H1 (cell line): ENCODE data around the gene ZBTB7B. TPM values are rescaled to one million over a fixed set of nuclear protein-coding genes. Genes with fewer than 3 reads are reported as not detected.

Experiments
- BCL11A ChIP-seq, 2 experiments: IDR thresholded peaks; one replicate each; pipeline ENCODE4 v1.6.1; 2011; ENCODE audit warnings: low read depth in 2 of 2, low read length in 2 of 2, mild to moderate bottlenecking in 2 of 2
- CHD7 ChIP-seq: fragments of 300-600 bp; sonication (generic); IDR thresholded peaks from 2 replicates; pipeline ENCODE4 v1.7.1; 2012; ENCODE audit warnings: low read length, moderate library complexity, mild to moderate bottlenecking, inconsistent platforms; ENCODE audit not compliant: insufficient replicate concordance
- JUN ChIP-seq: IDR thresholded peaks from 2 replicates; pipeline ENCODE4 v1.6.1; 2011; ENCODE audit warnings: low read depth, mild to moderate bottlenecking, improper control_type of control experiment, low read length
- NANOG ChIP-seq: IDR thresholded peaks from 2 replicates; pipeline ENCODE4 v1.6.1; 2011; ENCODE audit warnings: low read length, low read depth, mild to moderate bottlenecking, inconsistent platforms; ENCODE audit not compliant: insufficient read depth, poor library complexity, severe bottlenecking
- PHF8 ChIP-seq: fragments of 200-600 bp; sonication (generic); conservative IDR thresholded peaks from 2 replicates; pipeline ENCODE4 v1.7.1; 2012; ENCODE audit warnings: low read depth, mild to moderate bottlenecking, inconsistent platforms, low read length, moderate library complexity
- POLR2AphosphoS5 ChIP-seq: IDR thresholded peaks from 2 replicates; pipeline ENCODE4 v1.6.1; 2011; ENCODE audit warnings: low read depth, low read length
- POU5F1 ChIP-seq: IDR thresholded peaks from 2 replicates; pipeline ENCODE4 v1.6.1; 2011; ENCODE audit warnings: low read depth, mild to moderate bottlenecking, low read length, moderate library complexity
- SIN3A ChIP-seq, 2 experiments: IDR thresholded peaks in 1 of 2; conservative IDR thresholded peaks in 1 of 2; 2 replicates each; pipeline ENCODE4 v1.6.1; 2011 to 2012; ENCODE audit warnings: low read length in 2 of 2, improper control_type of control experiment in 1 of 2, low read depth in 1 of 2, mild to moderate bottlenecking in 1 of 2
- SP2 ChIP-seq: IDR thresholded peaks from 2 replicates; pipeline ENCODE4 v1.6.1; 2012; ENCODE audit warnings: mild to moderate bottlenecking, low read length, inconsistent platforms
- polyA plus RNA-seq, 7 experiments: library from polyadenylated mRNA; depleted of rRNA in 3 of 7; stranded (reverse) in 5 of 7; unstranded in 2 of 7; fragments of >200 nt in 5 of 7; fragments of 200-250 nt in 2 of 7; gene quantifications; 1 replicate in 5 of 7; 2 replicates in 1 of 7; 4 replicates in 1 of 7; pipeline versions ENCODE4 v1.2.1 to v1.2.3, GENCODE V29; 2011 to 2013; ENCODE audit warnings: missing spikeins in 2 of 7, mixed read lengths in 2 of 7
- total RNA-seq: library from RNA; stranded (reverse); fragmentation: NEBNext Ultra II Directional; extraction: Animal tissue kit (Norgen Biotek cat#: 25700); gene quantifications from 2 replicates; pipeline ENCODE4 v1.2.1, GENCODE V29; 2021

The ZBTB7B gene
- total and polyA plus RNA-seq, 2 of the 8 experiments (the other 6 are each of a cell fraction or from before 2014, with no cell fraction given), result 24.5 to 36.9 TPM

DNA sequence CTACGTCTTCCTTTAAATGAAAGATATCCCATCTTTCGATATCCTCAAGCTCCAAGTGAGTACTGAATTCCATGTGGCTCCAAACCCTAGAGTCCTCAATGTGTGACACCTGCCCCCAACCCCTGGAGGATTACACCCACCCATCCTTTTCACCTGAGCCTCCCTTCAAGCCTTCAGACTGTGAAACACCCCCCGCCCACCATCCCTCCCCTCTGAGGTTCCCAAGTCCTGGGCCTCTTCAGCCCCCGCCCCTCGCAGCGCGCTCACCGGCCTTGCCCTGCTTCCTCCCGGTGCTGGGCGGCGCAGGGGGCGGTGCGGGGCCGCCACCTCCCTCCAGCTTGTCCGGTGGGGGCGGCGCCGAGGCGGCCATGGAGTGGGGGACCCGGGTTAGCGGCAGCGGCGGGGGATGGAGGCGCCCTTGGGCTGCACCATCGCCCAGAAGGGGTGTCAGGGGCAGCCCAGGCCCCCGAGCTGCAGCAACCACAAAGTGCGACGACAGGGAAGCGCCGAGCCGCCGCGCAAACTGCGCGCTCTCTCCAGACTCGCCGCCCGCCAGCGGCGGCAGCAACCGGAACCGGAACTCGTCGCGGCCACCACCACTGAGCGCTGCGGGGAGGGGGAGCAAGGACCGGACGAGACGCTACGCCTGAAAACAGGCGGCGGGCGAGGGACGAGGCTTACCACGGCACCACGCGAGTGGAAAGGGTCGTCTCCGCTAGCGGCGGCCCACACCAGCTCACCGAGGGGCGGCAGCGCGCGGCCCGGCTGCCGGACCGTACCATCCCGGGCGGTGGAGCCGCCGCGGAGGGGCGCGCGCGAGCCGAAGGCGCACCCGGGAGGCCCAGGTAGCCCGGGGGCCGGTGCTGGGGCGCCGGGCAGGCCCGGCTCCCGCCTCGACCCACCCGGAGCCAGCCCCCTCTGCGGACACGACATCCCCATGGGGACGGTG lies 41.1 kb upstream of the ZBTB7B start, which contains the start of gene PYGO2 (continued):
- TF ChIP-seq CHD7 (no peak), PHF8 (peak; percentile 85), POU5F1 (no peak), SIN3A (conservative IDR thresholded peaks at IDR 0.05 in 1 of 2, IDR thresholded peaks at IDR 0.05 in 1 of 2; ENCODE audit: low read depth in 1 of 2, low read length in 2 of 2) (peak; percentile 36 to 59; a peak in 3 of 4 replicates), POLR2AphosphoS5 (peak; percentile 92), NANOG (no peak), BCL11A (IDR thresholded peaks at IDR 0.05; ENCODE audit: low read depth in 2 of 2, low read length in 2 of 2) (no peak), SP2 (no peak), JUN (no peak)
